ENCODE measurements around the gene MYCN. TPM values are rescaled to one million over a fixed set of nuclear protein-coding genes. Genes with fewer than 3 reads are reported as not detected.

The MYCN gene
- total RNA-seq, 2 donors from 2014 or later, result 0.21 to 0.81 TPM

- DNase-seq (ENCODE audit: low spot score), result no peak
- H3K4me1 ChIP-seq (ENCODE audit: control insufficient read depth in 1 of 2, low read depth in 2 of 2), result no peaks in the 10 kb centered on the region
- no peaks in the 10 kb centered on the region for H3K36me3 ChIP-seq
- no peaks in the 10 kb centered on the region for H3K27me3 ChIP-seq (replicated peaks; ENCODE audit: insufficient read depth)
- no peak for ATAC-seq (ENCODE audit: insufficient number of reproducible peaks, low FRiP score, low read depth)
- no peak overlapping the region for H3K4me3 ChIP-seq
- no peak for TF ChIP-seq CTCF (IDR thresholded peaks at IDR 0.05)
- H3K9me3 ChIP-seq, result peaks cover 5% of the 10 kb centered on the region
- H3K27ac ChIP-seq, result no peak overlapping the region
Observed at GRCh38 chr2:15893689-15894480, 46.5 kb upstream of the MYCN start.

- TF ChIP-seq CTCF (IDR thresholded peaks at IDR 0.05), result no peak
- H3K27me3 ChIP-seq (replicated peaks; ENCODE audit: insufficient read depth), result no peaks in the 10 kb centered on the region
- H3K36me3 ChIP-seq, result no peaks in the 10 kb centered on the region
- H3K27ac ChIP-seq, result no peak overlapping the region
- no peaks in the 10 kb centered on the region for H3K4me1 ChIP-seq (ENCODE audit: control insufficient read depth in 1 of 2, low read depth in 2 of 2)
- no peak overlapping the region for H3K4me3 ChIP-seq
- peaks cover 5% of the 10 kb centered on the region for H3K9me3 ChIP-seq
- no peak for DNase-seq (ENCODE audit: low spot score)
- ATAC-seq (ENCODE audit: insufficient number of reproducible peaks, low FRiP score, low read depth), result no peak
Observed at GRCh38 chr2:15894481-15895144, 45.7 kb upstream of the MYCN start.

DNA sequence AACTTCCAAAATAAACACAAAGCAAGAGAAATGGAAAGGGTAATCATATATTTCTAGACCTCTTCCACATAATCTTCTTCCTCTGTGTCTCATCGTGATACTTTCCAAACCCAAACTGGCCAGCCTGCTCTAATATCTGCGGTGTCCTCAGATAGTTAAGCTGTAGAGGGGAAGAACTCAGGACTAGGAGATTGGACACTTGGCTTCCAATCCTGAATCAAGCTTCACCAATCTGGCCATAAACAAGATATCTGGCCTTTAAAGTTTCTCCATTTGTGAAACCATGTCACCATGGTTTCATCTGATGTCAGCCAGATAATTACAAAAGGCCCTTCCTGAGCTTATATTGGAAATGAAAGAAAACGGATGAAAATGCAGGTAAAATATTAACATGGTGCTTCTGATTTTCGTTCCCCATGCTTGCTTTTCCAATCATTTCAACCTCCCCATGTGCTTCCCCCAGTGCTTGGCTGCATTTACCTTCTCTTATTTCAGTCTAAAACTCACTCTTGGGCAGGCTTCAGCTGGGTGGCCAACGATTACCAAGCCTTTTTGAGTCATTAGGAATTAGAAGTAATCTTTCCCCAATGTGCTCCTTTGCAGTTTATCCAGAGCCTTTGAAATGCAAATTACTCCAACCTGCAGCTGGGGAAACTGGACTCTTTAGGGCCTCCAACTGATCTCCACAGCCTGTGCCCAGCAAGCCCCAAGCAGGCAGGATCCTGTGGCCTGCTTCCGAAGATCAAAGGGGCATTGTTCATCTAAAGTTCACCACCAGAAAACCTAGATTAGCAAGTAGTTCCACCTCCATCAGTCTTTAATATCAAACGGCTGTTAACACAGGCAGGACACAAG lies 44.5 kb upstream of the MYCN start:
- H3K27ac ChIP-seq, result no peak overlapping the region
- no peak overlapping the region for H3K4me3 ChIP-seq
- H3K4me1 ChIP-seq (ENCODE audit: control insufficient read depth in 1 of 2, low read depth in 2 of 2), result no peaks in the 10 kb centered on the region
- TF ChIP-seq CTCF (IDR thresholded peaks at IDR 0.05), result no peak
- H3K36me3 ChIP-seq, result no peaks in the 10 kb centered on the region
- ATAC-seq (ENCODE audit: insufficient number of reproducible peaks, low FRiP score, low read depth), result no peak
- no peak for DNase-seq (ENCODE audit: low spot score)
- H3K9me3 ChIP-seq, result peaks cover 5% of the 10 kb centered on the region
- H3K27me3 ChIP-seq (replicated peaks; ENCODE audit: insufficient read depth), result no peaks in the 10 kb centered on the region

DNA sequence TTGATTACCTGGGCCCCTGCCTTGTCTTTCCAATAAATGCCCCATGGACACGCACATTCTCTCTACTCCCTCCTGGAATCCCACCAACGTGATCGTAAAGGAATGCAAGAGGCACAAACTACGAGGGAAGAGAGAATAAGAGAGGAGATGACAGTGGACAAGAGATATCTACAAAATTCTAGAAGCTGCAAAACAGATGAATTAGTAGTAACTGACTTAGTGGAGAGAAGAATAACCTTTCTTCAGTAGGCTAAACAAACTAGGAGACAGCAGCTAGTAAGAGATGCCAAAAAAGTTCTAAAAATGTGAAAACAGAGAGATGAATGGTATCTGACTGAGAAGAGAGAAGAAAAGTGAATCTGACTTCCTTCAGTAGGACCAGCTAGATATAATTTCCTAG lies 43.5 kb upstream of the MYCN start:
- Histone ChIP-seq H3K27me3 (replicated peaks; ENCODE audit: insufficient read depth) (no peaks in the 10 kb centered on the region), H3K9me3 (peaks cover 5% of the 10 kb centered on the region), H3K4me1 (ENCODE audit: control insufficient read depth in 1 of 2, low read depth in 2 of 2) (no peaks in the 10 kb centered on the region), H3K36me3 (no peaks in the 10 kb centered on the region), H3K4me3 (no peak overlapping the region), H3K27ac (no peak overlapping the region)
- no peak for TF ChIP-seq CTCF (IDR thresholded peaks at IDR 0.05)
- DNase-seq (ENCODE audit: low spot score) (no peak), ATAC-seq (ENCODE audit: insufficient number of reproducible peaks, low FRiP score, low read depth) (no peak)
